Femur (tissue), 1 donor: ENCODE data around the gene ZNF460.
A peak's percentile ranks its signal among the peaks of the same experiment; 100 is the strongest.
"Not testable (repeated sequence)": the region's sequence is repeated elsewhere in the genome, so short reads cannot be mapped to it uniquely, and the experiment has no call there.

Experiments used
- DNase-seq: peaks from one replicate; pipeline ENCODE4 v3.0.0-alpha.2; 2017

ZNF460 gene

GRCh38 chr19:57280165-57280961 is at the start of gene ZNF460:
ZNF460 (plus strand) TSS chr19:57280485; CDS start chr19:57280807, 322 bp downstream.
- peak; percentile 99 for DNase-seq

DNA sequence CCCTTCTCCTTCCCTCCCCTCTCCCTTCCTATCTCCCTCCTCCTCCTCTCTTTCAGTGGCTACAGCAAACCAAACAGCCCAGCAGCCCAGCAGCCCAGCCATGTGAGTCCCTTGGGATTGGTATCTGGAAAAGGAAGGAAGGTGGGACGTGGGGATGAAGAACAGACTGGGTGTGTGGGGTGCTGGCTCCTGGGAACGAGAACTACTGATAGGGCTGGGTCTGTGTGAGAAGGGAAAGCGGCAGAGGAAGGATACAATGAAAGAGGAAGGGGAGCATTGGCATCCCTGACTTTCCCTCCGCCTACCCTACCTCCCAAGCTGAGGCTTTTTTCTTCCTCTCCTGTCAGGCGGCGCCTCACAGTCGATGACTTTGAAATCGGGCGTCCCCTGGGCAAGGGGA is 48.6 kb upstream of the ZNF460 start:
- no peak for DNase-seq

DNA sequence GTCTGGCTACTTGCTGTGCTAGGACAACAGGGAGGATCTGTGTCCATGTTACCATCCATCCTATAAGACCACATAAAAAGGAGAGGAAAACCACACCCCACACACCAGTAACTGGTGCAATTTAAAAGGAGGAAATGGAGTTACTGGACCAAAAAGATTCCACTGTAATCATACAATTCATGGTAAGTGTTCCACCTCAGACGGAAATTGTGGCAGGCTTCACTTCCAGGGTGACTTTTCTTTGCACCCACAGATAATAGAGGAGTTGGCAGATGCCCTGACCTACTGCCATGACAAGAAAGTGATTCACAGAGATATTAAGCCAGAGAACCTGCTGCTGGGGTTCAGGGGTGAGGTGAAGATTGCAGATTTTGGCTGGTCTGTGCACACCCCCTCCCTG is 47.1 kb upstream of the ZNF460 start:
- no peak for DNase-seq

GRCh38 chr19:57239982-57240310 is 40.3 kb upstream of the ZNF460 start:
- no peak for DNase-seq

GRCh38 chr19:57240311-57241090 is 39.8 kb upstream of the ZNF460 start, which contains the start of gene ZNF805:
ZNF805 (plus strand) TSS chr19:57240632; CDS start chr19:57240892, 260 bp downstream.
- DNase-seq: peak; percentile 97

GRCh38 chr19:57241176-57241575 is 39.1 kb upstream of the ZNF460 start:
- DNase-seq: peak; percentile 28

GRCh38 chr19:57242821-57243220 is 37.5 kb upstream of the ZNF460 start:
- DNase-seq: no peak

GRCh38 chr19:57244513-57244912 is 35.8 kb upstream of the ZNF460 start:
- no peak for DNase-seq

DNA sequence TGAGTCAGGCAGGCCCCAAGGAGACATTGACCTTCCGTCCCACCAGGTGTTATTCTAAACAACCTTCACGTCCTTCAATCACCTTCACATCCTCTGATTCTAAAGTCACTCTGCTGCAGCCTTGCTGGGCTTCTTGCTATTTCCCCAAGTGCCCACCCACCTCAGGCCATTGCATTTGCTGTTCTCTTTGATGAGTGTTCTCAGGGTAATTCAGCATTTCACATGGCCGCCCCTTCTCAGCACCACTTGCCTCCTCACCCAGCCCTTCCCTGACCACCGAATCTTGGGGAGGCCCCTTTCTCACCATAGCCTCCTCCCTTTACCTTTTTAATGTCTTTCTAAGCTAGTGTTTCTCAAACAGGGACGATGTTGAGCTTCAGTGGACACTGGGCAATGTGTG is 35.2 kb upstream of the ZNF460 start:
- DNase-seq: no peak

DNA sequence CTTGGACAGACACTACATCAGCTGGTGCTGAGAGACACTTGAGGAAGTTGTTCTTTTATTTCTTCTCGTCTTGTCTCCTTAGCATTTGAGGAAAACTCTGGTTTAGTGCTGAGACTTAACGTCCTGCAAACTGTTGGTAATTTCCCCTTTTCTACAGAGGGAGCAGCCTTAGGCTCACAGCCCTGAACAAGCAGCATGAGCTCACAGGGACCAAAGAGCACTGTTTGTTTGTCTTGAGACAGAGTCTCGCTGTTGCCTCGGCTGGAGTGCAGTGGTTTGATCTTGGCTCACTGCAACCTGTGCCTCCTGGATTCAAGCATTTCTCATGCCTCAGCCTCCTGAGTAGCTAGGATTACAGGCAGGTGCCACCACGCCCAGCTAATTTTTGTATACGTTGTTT is 34.3 kb upstream of the ZNF460 start:
- no peak for DNase-seq

DNA sequence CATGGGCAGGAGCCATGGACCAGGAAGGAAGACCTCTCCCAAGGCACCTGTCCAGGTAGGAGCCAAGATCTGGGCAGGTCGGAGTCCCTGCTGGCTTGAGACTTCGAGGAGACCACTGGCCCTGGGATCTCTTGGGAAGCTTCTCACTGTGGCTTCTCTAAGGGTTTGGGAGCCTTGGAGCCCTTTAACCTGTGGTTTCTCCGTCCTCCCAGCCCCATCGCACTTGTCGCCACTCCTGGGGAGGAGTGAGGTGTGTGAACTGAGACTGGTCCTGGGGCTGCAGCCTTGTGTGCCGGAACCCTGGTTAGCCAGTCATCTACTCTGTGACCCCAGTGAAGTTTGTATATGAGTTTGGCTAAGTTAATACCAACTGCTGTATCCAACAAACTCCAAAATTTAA is 31.6 kb upstream of the ZNF460 start:
- no peak for DNase-seq

- DNase-seq: no peak
Measured at GRCh38 chr19:57249329-57249728, 31.0 kb upstream of the ZNF460 start.

DNA sequence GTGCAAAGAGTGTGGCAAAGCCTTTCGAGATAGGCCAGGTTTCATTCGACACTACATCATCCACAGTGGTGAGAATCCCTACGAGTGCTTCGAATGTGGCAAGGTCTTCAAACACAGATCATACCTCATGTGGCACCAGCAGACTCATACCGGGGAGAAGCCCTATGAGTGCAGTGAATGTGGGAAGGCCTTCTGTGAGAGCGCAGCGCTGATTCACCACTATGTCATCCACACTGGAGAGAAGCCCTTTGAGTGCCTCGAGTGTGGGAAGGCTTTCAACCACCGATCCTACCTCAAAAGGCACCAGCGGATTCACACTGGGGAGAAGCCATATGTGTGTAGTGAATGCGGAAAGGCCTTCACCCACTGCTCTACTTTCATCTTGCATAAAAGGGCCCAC is 26.5 kb upstream of the ZNF460 start:
- DNase-seq: not testable (repeated sequence)

DNA sequence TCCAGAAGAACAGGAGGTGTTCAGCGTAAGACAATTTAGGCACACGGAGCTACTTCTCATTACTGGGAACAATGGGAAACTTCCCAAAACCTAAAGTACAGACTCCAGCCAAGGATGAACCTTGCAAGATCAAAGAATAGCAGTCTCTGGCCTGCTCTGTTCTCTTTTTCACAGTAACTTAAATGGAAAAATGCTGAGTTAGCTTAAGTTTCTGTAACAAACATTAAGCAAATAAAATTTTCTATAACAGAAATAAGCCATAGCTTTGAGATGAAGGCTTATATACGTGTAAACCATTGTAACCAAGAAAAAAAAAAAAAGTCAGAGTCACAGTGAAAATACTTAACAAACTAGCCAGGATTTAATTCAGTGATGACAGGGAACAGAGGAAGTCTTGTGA is 18.2 kb upstream of the ZNF460 start:
- DNase-seq: no peak

DNA sequence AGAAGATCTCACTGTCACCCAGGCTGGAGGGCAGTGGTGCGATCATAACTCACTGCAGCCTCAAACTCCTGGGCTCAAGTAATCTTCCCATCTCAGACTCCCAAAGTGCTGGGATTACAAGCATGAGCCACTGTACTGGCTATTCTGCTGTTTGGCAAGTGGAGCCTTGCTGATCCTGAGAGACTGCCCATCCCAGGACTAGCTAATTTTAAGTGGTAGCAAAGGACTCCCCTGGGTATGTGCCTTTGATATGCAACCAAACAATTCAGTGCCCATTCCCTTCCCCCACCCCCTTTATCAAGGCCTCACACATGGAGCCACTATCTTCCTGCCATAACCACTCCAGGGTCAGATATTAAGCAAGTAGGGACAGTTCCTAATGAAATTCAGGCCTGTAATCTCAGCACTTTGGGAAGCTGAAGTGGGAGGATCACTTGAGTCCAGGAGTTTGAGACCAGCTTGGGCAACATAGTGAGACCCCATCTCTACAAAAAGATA is 17.0 kb upstream of the ZNF460 start:
- no peak for DNase-seq

- DNase-seq: no peak
Measured at GRCh38 chr19:57267291-57267690, 13.0 kb upstream of the ZNF460 start.

DNA sequence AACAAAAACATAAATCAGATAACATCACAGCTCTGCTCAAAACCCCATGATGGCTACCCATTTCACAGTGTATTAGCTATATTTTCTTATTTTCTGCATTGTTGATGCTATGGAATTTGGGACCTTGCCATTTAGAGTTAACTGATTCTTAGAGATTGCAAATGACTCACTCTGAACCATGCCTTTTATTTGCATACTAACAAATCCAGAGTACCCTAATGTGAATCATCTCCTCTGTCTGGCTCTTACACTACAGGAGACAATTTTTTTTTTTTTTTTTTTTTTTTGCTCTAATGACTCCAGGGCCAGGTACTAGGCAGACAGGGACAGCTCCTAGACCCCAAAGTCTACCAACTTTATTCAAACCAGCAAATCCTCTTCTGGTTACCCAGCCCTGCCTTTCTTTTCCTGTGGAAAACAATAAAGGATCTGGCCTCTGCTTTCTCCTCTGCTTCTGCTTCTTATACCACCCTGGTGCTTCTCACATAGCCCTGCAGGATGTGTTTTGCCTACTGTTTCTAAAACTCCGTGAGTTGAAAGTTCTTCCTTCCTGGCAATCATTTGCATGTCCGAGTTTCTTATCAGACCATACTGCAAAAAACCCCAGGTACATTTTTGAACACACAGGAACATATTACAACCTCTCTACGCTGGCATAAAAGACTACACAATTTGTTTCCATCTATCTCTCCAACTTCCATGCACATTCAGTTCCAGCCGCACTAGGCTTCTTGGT is 10.6 kb upstream of the ZNF460 start:
- no peak for DNase-seq

DNA sequence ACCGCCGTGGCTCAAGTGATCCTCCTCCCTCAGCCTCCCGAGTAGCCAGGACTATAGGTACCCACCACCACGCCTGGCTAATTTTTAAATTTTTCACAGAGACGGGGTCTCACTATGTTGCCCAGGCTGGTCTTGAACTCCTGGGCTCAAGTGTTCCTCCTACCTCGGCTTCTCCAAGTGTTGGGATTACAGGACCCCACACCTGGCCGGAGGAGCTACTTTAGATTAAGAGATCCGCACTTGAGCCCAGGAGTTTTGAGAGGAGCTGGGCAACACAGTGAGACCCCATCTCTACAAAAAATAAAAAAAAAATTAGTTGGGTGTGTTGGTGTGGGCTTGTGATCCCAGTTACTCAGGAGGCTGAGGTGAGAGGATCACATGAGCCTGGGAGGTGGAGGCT is 9.0 kb upstream of the ZNF460 start:
- no peak for DNase-seq

DNA sequence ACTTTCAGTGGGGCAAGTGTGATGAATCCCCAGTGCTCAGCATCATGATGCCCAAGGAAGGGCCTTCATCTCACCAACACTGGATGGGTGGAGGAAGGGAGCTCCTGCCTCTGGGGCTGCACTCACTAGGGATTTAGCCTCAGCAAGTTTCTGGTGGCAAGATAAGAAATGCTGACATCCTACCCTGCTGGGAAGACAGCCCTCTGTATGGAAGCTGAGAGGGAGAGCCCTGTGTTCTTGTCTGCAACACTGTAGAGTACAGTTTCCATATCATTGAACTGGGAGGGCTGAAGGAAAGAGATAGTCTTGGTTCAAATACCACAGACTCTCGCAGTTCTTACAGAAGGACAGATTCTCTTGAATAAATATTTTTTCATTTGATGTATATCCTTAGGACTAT is 7.3 kb upstream of the ZNF460 start:
- DNase-seq: no peak

- no peak for DNase-seq
Measured at GRCh38 chr19:57276430-57276829, 3.9 kb upstream of the ZNF460 start.

DNA sequence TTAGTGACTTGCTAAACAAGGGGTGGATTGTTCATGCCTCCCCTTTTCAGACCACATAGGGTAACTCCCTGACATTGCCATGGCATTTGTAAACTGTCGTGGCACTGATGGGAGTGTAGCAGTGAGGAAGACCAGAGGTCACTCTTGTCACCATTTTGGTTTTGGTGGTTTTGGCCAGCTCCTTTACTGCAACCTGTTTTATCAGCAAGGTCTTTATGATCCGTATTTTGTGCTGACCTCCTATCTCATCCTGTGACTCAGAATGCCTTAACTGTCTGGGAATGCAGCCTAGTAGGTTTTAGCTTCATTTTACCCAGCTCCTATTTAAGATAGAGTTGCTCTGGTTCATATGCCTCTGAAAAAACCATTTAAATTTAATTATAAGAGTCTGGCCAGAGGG is 1.8 kb upstream of the ZNF460 start:
- not testable (repeated sequence) for DNase-seq

- peak; percentile 97 for DNase-seq
Measured at GRCh38 chr19:57279418-57280164, 694 bp upstream of the ZNF460 start.

GRCh38 chr19:57280962-57281400 is 696 bp downstream of the ZNF460 start:
- peak; percentile 50 for DNase-seq
